ENCODE data around the gene WDR36.

DNA sequence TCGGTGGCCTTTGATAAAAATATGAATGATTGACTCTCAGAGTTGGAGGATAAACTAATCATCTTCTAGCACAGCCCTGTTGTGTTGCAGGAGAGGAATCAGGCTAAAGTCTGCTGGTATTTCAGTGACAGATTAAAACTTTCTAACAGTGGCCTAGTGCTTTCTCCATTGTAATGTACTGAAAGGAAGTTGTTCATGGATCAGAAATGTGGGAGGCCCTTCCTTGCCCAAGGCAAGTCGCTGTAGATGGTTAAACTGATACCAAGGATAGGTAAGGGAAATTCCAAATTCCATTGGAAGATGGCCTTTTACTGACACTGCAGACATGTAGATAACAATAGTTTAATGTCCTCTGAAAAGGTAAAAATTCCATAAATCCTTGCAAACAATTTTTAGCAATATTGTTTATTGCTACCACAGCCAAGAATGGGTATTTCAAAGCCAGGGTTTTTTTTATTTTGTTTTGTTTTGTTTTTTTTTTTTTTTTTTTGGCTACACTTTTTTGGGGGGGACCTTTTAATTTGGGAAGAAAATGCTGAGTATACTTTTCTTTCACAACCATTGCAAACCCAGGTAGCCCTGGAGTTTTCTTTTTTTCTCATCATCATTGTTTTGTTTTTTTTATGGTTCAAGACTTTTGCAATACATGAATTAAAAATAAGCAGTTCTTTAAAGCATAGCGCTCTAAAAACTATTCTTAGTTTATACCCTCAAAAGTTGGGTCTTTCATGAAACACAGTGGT, 35.5 kb downstream of the WDR36 start:
- no peak for TF ChIP-seq POLR2AphosphoS5 (IDR thresholded peaks at IDR 0.05; ENCODE audit: low read depth, low read length)
- TF ChIP-seq EGR1 (IDR thresholded peaks at IDR 0.05; ENCODE audit: borderline replicate concordance, low read depth, low read length) = no peak
- TF ChIP-seq, protein P1, sequence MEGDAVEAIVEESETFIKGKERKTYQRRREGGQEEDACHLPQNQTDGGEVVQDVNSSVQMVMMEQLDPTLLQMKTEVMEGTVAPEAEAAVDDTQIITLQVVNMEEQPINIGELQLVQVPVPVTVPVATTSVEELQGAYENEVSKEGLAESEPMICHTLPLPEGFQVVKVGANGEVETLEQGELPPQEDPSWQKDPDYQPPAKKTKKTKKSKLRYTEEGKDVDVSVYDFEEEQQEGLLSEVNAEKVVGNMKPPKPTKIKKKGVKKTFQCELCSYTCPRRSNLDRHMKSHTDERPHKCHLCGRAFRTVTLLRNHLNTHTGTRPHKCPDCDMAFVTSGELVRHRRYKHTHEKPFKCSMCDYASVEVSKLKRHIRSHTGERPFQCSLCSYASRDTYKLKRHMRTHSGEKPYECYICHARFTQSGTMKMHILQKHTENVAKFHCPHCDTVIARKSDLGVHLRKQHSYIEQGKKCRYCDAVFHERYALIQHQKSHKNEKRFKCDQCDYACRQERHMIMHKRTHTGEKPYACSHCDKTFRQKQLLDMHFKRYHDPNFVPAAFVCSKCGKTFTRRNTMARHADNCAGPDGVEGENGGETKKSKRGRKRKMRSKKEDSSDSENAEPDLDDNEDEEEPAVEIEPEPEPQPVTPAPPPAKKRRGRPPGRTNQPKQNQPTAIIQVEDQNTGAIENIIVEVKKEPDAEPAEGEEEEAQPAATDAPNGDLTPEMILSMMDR (IDR thresholded peaks at IDR 0.05; ENCODE audit: control extremely low read depth in 1 of 3, insufficient read depth in 1 of 3, low read depth in 1 of 3, low read length in 3 of 3) = no peak
- TF ChIP-seq CHD2 (IDR thresholded peaks at IDR 0.05; ENCODE audit: low read length) = no peak
- TF ChIP-seq, protein P2, sequence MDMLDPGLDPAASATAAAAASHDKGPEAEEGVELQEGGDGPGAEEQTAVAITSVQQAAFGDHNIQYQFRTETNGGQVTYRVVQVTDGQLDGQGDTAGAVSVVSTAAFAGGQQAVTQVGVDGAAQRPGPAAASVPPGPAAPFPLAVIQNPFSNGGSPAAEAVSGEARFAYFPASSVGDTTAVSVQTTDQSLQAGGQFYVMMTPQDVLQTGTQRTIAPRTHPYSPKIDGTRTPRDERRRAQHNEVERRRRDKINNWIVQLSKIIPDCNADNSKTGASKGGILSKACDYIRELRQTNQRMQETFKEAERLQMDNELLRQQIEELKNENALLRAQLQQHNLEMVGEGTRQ (IDR thresholded peaks at IDR 0.05; ENCODE audit: low read length) = no peak
- TF ChIP-seq CHD1 (IDR thresholded peaks at IDR 0.05; ENCODE audit: low read depth, low read length) = no peak
- TF ChIP-seq HDAC2 (IDR thresholded peaks at IDR 0.05; ENCODE audit: borderline replicate concordance in 1 of 2, low read depth in 2 of 2, low read length in 2 of 2) = no peak
- TF ChIP-seq, protein P3, sequence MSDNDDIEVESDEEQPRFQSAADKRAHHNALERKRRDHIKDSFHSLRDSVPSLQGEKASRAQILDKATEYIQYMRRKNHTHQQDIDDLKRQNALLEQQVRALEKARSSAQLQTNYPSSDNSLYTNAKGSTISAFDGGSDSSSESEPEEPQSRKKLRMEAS (IDR thresholded peaks at IDR 0.05) = no peak
- no peak for TF ChIP-seq TBP (IDR thresholded peaks at IDR 0.05; ENCODE audit: low read depth, low read length)
- no peak for TF ChIP-seq EZH2 (IDR thresholded peaks at IDR 0.05; ENCODE audit: low read depth, low read length, severe bottlenecking)
- TF ChIP-seq, protein P4, sequence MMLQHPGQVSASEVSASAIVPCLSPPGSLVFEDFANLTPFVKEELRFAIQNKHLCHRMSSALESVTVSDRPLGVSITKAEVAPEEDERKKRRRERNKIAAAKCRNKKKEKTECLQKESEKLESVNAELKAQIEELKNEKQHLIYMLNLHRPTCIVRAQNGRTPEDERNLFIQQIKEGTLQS (IDR thresholded peaks at IDR 0.05; ENCODE audit: insufficient read depth, low read depth, low read length) = no peak
- TF ChIP-seq CBX8 (IDR thresholded peaks at IDR 0.05; ENCODE audit: borderline replicate concordance, low read depth, low read length) = no peak
- no peak for TF ChIP-seq POLR2A (IDR thresholded peaks at IDR 0.05; ENCODE audit: control extremely low read depth in 1 of 2, low read depth in 2 of 2, low read length in 2 of 2)
- no peak for TF ChIP-seq ZNF274 (IDR thresholded peaks at IDR 0.05; ENCODE audit: borderline replicate concordance, extremely low read depth, low read length)
